Measurements from ENCODE around the gene REPIN1. TPM values are rescaled to one million over a fixed set of nuclear protein-coding genes. Genes with fewer than 3 reads are reported as not detected.

REPIN1 gene
- total and polyA plus RNA-seq, 9 of the 15 experiments (the other 6 are each of a cell fraction or from before 2014, with no cell fraction given) = 8.1 to 283 (median 94.3) TPM

GRCh38 chr7:150322833-150323681 is 45.6 kb upstream of the REPIN1 start, which contains the start of the genes ACTR3C and LRRC61 (continued):
- no peak for TF ChIP-seq ARID3A (IDR thresholded peaks at IDR 0.05; ENCODE audit: borderline replicate concordance, low read depth, low read length)
- TF ChIP-seq ZNF778 (CRISPR knock-in tag; IDR thresholded peaks at IDR 0.05) = no peak
- peak; percentile 6 to 21; a peak in 1 of 4 replicates for TF ChIP-seq ETV6 (IDR thresholded peaks at IDR 0.05; ENCODE audit: borderline replicate concordance in 1 of 2, low read depth in 2 of 2, low read length in 1 of 2)
- peak; percentile 59; the same call in 1 of the 2 replicates for TF ChIP-seq ETV6 (CRISPR knock-in tag; IDR thresholded peaks at IDR 0.05; ENCODE audit: borderline replicate concordance)
- TF ChIP-seq ZNF318 (IDR thresholded peaks at IDR 0.05; ENCODE audit: borderline replicate concordance in 1 of 2, low read depth in 1 of 2) = peak in 1 of 2 experiments; percentile 34; a peak in 1 of 4 replicates
- TF ChIP-seq YBX1 (IDR thresholded peaks at IDR 0.05) = no peak
- TF ChIP-seq RBBP5 (IDR thresholded peaks at IDR 0.05; ENCODE audit: borderline replicate concordance, insufficient read depth, low read length, poor library complexity, severe bottlenecking) = peak; percentile 91
- TF ChIP-seq ZBTB34 (CRISPR knock-in tag; IDR thresholded peaks at IDR 0.05) = peak; percentile 36; the same call in 1 of the 2 replicates
- peak; percentile 16 for TF ChIP-seq GATAD2B (IDR thresholded peaks at IDR 0.05; ENCODE audit: borderline replicate concordance)
- peak; percentile 59; the same call in 1 of the 2 replicates for TF ChIP-seq CGGBP1 (CRISPR knock-in tag; IDR thresholded peaks at IDR 0.05)
- TF ChIP-seq CREBBP (IDR thresholded peaks at IDR 0.05; ENCODE audit: low read depth, low read length) = no peak
- TF ChIP-seq JUN (IDR thresholded peaks at IDR 0.05; ENCODE audit: borderline replicate concordance, low read depth, low read length) = no peak; the same call in 1 of the 2 replicates
- 0 out of 2 replicates have a peak, but pooled peaks have one; percentile 89 for TF ChIP-seq JUN (CRISPR knock-in tag; IDR thresholded peaks at IDR 0.05; ENCODE audit: borderline replicate concordance)

Measured in K562 (cell line).